DMS53 treated with DMSO at 0.1 percent for 48 hours (cell line): ENCODE results near the gene RAD23A.
"Not testable (repeated sequence)": the region's sequence is repeated elsewhere in the genome, so short reads cannot be mapped to it uniquely, and the experiment has no call there.

Experiments used
- DNase-seq: peaks from one replicate; lab custom pipeline; 2025; ENCODE audit not compliant: unreplicated experiment; lab: John Stamatoyannopoulos, UW

RAD23A gene

DNA sequence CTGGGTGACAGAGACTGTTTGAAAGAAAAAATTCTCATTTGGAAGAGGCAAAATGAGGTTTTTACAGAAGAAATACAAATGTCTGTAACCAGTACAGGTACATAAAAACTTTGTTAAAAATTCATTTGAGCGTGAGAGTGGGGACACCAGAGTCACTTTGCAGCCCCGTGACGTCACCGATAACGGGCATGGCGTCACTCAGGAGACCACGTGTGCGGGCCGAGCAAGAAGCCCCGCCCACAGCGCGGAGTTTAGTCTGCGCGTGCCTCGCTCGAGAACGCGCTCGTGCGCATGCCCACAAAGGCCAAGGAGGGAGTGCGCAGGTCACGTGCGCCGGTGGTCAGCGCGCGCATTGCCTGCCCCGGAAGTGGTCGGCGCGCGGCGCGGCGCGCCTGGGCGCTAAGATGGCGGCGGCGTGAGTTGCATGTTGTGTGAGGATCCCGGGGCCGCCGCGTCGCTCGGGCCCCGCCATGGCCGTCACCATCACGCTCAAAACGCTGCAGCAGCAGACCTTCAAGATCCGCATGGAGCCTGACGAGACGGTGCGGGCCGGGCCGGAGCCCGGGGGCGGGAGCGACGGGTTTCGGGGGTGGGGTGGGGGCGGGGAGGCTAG is at the start of gene RAD23A:
Gene RAD23A, plus strand, starts transcription at position 384 of the 613 bp plus-strand sequence. Its CDS starts 87 bp downstream, at position 471.
- DNase-seq: peak; percentile 85

DNA sequence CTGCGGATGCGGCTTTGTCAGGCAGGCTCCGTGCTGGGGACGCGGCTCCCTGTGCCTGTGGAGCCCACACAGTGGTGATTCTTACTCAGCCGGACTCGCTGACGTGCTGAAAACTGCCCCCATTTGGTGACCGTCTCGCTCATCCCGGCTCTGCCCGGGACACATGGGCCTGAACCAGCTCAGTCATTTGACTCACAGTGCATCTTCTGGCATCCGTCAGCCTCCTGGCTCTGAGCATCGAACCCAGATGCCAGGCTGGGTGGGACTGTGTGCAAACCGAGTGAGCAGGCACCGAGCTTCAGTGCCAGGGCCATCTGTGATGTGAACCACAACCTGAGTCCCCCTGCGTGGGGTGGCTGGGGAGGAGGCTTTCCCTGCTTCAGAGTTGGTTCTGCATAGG is 49.2 kb upstream of the RAD23A start:
- no peak for DNase-seq

DNA sequence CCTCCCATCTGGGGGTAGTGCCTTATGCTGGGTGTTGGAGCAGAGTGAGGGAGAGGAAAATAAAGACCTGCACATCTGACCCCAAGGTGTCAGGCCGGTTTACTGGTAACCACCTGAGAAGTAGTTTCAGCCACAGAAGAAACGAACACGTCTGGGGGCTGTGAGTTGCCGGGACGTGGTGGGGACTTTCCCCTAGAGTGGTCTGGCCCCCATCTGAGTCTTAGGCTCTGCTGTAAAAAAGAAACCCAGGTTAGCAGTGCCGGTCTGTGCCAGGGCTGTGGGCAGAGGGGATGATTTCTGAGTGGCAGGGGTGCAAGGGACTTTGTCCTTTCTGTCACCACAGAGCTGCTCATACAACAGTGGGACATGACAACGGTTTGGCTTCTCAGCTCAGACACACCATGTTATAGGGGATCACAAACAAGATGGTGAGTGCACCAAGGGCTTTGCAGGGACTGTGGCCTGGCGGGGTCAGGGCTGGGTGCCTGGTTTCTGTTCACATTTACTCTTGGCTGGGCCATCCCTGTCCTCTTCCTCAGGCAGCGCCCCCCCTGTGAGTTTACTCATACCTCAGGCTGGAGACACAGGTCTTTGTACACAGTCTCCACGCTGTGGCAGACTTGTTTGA is 45.7 kb upstream of the RAD23A start:
- no peak for DNase-seq

DNA sequence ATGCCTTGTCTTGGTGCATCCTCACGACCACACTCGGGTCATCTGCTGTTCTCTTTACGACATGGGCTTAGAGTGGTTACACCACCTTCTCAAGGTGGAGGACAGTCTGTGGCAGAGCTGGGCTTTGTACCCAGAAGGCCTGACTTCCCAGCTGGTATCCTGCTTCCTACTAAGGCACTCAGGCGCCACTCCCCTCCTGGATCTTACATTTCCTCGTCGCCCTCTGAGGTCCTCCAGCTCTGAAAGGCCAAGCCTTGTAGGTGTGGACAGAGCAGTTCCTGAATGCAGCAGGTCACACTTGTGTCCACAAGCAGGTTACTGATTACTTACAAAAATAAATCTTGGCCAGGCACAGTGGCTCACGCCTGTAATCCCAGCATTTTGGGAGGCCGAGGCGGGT is 38.5 kb upstream of the RAD23A start:
- no peak for DNase-seq

DNA sequence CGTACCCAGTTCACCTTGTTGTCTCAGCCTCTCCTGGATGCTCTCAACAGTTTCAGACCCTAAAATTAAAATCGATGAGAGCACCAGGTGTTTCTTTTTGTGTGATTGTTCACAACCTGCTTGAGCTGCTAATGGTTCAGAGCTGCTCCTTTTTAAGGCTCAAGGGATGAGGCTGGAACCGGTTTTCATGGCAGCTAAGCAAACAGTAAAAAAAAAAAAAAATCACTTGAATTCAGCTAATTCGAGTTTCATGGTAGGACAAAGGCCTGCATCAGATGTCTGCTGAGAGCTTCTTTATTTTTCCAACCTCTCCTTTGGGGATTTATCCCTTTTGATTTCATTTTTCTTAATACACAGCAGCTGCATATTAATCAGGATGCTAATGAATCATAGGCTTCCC is 33.1 kb upstream of the RAD23A start:
- DNase-seq: peak; percentile 81

DNA sequence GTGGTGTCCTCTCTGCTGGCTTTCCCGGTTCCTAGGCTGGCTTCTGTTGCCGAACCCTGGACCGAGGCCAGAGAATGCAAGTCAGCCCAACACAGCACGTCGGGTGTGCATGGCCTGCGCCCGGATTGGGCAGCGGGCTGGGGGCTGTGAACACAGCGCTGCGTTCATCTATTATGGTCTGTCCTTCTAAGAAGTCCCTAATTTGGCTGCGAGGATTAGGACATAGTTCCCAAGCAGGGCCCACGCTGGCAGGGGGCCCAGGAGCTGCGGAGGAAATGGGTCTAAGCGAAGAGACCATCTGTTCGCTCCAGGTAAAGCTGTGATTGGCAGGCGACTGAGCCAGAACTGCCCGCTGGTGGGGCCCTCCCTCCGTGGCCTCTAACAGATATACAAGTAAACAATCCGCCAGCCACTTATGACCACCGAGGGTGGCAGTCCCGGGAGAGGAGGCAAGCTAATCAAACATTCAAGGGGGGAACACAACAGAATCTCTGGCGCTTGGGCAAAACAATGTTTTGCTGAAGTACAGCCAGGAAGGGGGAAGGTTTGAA is 32.6 kb upstream of the RAD23A start:
- peak; percentile 87 for DNase-seq

DNA sequence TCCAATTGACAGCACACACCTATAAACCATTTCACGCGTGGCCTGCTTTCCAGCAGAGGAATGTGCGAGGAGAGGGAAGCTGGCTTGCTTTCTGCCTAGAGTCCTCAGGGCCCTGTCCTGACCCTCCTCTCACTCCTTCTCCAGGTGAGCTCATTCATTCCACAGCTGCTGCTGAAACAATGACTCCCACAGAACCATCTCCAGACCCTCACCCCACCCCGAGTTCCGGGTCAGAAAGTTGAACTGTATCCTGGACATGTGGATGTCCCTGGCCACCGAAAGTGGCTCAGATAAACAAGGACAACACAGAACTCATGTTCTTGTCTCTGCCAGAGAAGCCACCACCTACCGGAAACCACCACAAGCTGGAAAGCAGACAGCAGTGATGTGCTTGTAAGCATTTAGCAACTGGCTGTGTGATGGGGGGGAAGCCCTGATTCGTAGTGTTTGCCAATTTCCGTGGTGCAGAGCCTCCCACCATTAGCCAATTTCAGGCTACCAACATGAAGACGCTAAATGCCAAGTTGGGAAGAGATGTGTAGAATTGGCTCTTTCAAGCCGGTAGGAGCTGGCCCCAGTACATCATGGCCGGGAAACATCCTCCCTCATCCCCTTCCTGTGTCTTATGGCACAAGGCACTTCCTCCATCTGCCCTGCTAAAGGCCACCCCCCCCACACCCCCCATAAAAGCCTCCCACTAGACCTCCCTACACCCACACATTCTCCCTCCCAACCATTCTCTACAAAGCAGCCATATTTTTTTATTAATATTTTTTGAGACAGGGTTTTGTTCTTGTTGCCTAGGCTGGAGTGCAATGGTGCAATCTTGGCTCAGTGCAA is 31.6 kb upstream of the RAD23A start:
- peak; percentile 62 for DNase-seq

DNA sequence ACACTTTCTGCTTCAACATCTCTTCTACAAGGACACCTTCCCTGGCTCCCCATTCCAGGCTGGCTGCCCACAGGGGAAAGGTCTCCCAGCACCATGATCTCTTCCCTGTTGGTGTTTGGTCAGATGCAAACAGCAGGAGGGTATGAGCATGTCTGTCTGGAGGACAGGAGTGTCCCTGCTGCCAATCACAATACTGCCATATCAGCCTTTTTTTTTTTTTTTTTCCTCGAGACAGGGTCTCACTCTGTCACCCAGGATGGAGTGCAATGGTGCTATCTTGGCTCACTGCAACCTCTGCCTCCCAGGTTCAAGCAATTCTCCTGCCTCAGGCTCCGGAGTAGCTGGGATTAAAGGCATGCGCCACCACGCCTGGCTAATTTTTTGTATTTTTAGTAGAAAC is 29.8 kb upstream of the RAD23A start:
- DNase-seq: not testable (repeated sequence)

DNA sequence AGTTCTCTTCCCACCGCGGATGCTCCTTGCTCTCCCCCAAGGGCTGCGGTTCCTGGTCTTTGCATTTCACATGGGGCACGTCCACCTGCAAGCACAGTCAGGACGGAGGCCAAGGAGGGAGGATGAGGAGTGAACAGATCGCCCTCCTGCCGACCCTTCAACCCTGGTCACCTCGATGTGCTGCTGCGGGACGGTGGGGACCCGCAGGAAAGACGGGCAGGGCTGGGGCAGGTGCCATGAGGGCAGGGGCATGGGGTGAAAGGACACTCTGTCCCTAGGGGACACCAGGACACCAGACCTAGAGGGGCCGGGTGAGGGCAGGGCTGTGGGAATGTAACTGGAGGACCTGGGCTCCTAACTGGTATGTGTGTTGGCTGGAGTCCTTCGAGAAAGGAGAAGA is 27.4 kb upstream of the RAD23A start:
- no peak for DNase-seq

DNA sequence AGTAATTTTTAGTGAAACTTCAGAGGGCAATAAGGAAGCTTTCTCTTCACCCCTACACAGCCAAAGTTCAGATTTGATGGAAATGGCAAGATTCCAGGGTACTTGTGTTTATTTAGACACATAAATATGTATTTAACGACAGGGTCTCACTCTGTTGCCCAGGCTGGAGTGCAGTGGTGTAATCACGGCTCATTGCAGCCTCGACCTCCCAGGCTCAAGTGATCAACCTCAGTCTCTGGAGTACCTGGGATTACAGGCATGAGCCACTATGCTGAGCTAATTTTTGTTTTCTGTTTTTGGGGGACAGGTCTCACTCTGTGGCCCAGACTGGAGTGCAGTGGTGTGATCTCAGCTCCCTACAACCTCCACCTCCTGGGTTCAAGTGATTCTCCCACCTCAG is 24.6 kb upstream of the RAD23A start:
- no peak for DNase-seq

DNA sequence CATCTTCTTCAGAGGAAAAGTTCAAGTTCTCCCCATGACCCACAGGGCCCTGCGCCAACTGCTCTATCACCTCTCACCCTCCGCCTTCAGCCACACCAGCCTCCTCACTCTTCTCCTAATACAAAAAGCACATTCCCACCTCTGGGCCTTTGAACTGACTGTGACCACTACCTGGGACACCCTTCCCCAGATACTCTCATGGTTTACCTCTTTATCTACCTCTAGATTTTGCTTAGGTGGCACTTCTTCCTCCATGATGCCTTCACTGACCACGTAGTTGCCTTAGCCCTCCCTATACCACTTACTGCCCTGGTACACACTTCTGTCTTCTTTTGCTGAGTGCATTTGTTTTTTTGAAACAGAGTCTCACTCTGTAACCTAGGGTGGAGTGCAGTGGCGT is 22.7 kb upstream of the RAD23A start:
- no peak for DNase-seq

DNA sequence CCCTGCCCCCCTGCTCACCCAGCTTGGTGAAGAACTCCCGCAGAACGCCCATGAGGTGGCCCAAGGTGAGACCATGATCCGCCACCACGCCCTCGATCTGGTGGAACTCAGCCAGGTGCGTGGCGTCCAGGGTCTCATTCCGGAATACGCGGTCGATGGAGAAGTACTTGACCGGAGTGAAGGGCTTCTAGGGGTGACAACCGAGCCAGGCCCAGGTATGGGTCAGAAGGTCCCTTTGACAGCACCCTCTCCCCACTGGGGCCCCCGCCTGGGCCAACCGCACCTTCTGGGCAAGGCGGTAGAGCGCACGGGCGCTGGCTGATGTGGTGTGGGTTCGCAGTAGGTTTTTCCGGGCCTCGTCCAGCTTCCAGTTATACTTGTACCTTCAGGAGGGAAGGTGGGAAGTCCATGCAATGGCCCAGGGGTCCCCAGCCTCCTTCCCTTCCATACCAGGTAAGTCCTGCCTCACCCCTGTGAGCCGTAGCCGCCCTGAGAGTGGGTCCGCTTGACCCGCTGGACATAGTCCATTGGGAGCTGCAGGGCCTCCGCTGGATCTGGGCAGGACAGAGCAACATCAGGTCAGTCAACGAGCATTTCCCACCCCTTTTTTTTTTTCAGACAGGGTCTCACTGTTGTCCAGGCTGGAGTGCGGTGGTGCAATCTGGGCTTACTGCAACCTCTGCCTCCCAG is 20.9 kb upstream of the RAD23A start:
- no peak for DNase-seq

DNA sequence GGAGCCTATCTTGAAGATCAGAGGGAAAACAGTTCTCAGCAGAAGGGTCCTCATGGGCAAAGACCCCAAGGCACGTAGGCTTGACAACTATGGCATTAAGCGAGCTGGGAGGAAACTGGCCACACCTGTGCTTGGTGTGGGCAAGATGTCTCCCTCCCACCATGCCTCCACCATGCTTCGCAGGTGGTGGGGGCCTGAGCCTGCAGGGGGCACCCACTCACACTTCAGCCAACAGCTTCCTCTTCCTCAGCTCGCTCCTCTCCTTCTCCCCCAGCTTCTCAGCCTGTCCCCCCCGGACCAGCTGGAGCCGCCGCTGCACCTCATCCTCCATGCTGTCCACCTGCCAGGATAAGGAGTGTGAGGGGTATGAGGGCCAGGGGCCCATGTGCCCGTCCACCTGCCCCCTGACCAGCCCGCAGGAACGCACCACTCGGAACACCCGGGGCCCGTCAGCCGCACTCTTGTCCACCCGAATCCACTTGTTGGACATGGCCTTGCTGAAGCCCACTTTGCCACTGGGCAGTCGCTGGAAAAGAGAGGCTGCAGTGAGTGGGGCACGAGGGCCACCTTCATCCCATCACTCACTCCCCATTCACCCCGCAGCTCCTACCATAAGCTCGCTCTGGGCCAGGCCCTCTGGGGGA is 15.5 kb upstream of the RAD23A start:
- no peak for DNase-seq

DNA sequence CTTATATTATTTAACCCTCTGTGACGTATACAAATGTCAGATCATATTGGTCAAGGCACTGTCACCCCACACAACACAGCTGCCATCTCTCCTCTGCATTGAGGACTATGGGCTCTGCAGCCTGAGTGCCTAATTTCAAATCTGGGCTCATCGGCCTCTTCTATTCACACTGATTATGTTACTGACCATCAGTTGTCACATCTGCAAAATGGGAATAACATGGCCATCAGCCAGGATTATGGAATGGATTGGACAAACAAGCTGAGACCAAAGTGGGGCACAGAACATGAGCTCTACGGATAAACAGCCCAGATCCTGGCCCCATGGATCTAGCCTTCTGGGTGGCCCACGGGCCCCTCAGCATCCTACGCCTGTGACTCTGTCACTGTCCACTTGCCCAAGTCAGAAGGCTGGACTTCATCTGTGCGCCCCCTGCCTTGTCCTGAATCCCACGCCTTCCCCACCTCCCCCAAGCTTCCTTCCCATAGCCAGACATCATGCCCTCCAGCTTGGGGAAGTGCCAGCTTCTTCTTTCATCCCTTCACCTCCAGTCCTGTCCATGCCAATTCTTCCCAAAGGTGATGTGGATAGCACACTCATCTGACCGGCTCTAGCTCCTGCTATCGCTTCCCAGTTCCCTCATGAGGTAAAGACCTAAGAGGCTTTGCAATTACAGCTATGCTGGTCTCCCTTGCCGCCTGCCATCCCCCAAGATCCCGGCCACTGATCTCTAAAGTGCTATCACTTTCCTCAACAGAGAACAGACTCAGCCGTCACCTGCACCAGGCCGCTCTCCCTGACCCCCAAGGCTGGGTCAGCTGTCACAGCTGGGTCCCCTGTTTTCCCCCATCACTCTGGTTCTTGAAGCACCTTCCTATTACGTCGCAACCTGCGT is 13.0 kb upstream of the RAD23A start:
- DNase-seq: no peak

DNA sequence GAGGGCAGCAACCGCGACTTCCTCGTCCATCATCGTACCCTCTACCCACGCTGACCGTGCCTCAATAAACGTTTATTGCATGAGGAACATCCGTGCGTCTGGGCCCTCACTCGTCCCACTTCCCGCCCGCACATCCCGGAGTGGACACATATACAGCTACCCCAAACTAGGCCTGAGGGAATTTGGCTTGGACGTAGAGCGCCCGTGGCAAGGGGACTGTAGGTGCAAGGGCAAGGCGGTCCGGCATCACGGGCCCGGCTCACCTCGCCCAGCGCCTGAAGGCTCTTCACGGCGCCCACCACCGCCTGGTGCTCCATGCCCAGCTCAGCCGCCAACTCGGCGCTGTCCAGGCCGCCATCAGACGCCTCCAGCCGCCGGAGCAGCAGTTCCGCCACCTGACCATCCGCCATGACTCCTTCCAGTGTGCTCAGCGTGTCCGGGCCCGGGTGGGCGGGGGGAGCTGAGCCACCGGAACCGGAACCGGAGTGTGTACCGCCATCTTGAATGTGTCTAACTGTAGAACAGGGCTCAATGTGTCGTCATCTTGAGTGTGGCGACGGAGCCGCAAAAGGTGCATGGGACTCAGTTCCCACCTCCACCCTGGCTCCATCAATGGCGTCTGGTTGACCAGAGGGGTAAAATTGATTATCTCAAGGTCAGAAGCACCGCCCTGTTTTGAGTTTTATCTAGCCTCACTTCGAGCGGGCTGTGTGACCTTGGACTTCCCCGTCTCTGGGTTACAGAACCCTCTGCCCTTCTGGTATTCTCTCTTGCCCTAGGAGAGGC is 12.2 kb upstream of the RAD23A start, which contains the start of gene FARSA:
Gene FARSA, minus strand, starts transcription at position 425 of the 786 bp plus-strand sequence. Its CDS starts 15 bp downstream, at position 410.
- DNase-seq: peak; percentile 62

DNA sequence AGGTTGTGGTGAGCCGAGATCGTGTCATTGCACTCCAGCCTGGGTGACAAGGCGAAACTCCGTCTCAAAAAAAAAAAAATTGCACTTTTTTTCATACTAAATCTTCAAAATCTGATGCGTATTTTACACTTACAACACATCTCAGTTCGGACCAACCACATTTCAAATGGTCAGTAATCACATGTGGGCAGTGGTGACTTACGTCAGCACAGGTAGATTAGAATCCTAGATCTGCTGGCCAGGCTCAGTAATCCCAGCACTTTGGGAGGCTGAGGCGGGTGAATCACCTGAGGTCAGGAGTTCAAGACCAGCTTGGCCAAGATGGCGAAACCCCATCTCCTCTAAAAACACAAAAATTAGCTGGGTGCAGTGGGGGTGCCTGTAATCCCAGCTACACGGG is 10.6 kb upstream of the RAD23A start:
- no peak for DNase-seq

DNA sequence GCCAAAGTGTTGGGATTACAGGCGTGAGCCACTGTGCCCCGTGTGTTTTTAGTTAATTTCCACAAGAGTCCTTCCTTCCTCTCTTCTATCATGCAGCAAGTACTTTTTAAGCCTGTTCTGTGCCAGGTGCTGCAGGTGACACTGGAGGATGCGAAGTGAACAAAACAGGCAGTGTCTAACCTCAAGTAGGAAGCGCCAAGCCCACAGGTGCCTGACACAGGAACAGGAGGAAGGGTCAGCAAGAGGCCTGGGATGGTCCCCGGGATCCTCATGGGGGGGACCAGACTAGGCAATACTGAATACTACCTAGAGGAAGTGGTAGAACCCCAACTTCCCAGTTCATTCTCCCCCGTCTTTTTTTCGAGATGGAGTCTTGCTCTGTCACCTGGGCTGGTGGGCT is 9.1 kb upstream of the RAD23A start:
- DNase-seq: no peak

DNA sequence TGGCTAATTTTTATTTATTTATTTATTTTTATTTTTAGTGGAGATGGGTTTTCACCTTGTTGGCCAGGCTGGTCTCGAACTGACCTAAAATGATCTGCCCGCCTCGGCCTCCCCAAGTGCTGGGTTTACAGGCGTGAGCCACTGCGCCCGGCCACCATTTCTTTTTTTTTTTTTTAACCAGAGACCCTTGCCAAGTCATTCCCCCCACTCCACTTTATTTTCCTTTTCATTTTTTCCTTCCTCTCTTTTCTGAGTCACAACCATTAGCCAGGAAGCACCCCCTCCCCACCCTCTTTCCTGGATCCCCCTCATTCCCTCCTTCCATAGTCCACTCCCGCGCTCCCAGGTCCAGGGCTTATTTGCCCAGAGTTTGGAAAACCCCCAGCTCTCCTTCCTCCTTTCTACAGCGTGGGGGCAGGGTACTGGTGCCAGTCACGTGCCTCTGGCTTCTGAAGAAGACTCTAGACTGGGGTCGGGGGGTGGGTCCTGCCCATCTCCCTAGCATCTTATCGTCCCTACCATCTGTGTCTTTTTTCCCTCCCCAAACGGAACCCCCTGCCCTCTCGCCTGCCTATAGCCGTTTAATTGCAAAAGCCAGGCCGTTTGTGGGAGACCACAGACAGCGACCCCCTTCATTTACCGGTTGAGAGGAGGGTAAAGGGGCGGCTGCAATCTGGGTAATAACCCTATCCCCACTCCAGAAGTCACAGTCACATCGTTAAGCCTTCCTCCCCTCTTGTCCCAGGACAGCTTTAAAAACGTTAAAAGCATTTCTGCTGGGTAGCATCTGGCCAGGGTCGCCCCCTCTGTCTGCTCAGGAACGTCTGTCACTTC is 8.4 kb upstream of the RAD23A start:
- DNase-seq: no peak
